Caki2 (cell line): Measurements from ENCODE around the gene FN3KRP. TPM values are rescaled to one million over a fixed set of nuclear protein-coding genes. Genes with fewer than 3 reads are reported as not detected.
"Not testable (repeated sequence)": the region's sequence is repeated elsewhere in the genome, so short reads cannot be mapped to it uniquely, and the experiment has no call there.

Experiments used
- DNase-seq: peaks from one replicate; pipeline ENCODE4 v3.0.0-alpha.2; 2015; ENCODE audit warnings: low read depth
- in situ Hi-C: cut with HindIII; loops from 2 replicates; pipeline ENCODE4 v1.10.0; 2016; ENCODE audit warnings: low sequenced_read_pairs, low pct_unique_long_range_greater_than_20kb, mixed read lengths
- total RNA-seq: library from RNA; depleted of rRNA; stranded (reverse); fragments of >200 nt; shearing (Covaris generic); gene quantifications from 2 replicates; pipeline ENCODE4 v1.2.3, GENCODE V29; 2014; ENCODE audit warnings: low replicate concordance; rRNA removed

The FN3KRP gene
- total RNA-seq, 1 experiment from 2014 or later = 106 TPM

DNA sequence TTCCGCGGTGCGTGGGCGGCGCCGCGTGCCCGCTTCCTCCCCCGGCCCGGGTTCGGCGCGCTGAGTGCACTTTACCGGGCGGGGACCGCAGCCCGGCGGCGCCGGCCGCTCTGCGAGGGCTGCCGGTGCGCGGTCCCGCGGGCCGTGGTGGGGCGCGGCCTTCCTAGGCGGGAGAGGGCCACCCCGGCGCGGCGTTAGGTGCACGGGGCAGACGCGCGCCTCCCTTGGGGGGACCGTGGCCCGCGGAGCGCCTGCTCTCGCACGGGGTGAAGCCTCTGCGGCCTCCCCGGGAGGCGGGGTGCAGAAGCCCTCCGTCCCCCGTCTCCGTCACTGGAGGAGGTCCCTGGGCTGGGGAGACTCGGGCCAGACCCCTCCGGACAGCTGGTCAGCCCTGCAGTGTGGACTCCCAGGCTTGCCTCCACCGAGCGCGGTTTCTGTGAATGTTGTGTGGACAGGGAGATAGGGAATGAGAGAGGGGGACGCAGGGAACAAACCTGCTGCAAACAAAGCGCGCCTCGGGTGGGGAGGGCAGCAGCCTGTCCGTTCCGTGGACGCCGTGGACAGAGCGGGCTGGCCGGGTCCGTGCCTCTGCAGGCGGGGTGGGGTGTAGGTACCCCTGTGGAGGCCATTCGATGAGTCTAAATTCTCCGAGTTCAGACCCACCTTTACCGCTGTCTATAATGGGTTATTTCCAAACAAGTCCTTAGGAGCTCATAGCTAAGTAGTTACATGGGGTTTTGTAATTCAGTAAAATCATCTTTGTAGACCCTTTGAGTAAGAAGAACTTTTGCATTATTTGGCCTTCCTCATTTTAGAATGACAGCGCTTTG is 36.1 kb downstream of the FN3KRP start:
- in situ Hi-C loops = no loop called here
- no peak for DNase-seq

- no peak for DNase-seq
- in situ Hi-C loops = no loop called here
Observed at GRCh38 chr17:82753201-82753464, 36.6 kb downstream of the FN3KRP start.

DNA sequence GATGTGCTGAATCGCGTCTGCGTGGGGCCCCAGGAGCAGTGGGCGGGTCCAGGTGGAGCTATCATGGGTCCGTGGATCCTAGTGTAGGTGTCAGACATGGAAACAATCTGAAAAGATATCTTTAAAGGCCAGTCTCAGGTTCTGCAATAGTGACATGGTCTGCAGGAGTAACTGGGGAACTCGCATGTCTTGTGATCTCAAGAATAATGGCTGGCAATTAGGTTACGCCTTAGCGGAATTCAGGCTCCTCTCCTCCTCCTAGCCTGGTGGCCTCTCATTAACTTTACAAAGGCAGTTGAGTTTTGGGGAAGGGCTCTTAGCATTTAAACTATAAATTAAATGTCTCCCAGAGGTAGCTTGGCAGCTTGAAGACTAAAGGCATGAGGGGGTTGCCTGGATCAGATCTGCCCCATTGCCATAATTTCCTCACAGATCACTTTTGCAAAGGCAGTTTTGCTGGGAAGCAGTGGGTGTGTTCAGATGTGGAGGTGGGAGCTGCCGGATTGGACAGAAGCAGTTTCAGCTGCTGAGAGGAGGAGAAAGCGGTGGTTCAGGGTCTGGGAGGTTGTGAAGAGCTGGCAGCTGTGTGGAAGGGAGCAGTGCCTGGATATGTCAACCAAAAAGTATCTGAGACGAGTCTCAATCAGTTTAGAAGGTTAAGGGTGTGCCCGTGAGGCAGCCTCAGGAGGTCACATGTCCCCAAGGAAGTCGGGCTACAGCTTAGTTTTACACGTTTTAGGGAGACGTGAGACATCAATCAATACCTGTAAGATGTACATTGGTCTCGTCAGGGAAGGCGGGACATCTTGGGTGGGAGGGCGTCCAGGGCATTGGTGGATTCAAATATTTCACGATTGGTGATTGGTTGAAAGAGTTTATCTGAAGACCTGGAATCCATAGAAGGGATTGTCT is 38.0 kb downstream of the FN3KRP start:
- in situ Hi-C loops = no loop called here
- DNase-seq = peak; percentile 78

DNA sequence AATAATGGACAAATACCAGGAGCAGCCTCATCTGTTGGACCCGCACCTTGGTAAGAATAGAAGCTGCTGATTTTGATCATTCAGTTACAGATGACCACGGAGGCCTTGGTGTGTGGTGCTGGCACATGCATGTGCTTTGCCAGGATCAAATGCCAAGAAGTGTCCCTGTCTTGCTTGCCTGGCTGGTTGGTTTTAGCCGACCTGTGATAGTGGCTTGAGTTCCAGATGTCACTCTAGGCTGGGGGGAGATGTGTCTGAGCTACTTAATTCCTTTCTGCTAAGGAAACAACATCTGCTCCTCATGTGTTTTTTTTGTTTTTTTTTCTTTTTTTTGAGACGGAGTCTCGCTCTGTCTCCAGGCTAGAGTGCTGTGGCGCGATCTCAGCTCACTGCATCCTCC is 39.7 kb downstream of the FN3KRP start:
- in situ Hi-C loops = no loop called here
- DNase-seq = no peak

- no peak for DNase-seq
- in situ Hi-C loops = no loop called here
Observed at GRCh38 chr17:82765371-82765770, 48.9 kb downstream of the FN3KRP start.

GRCh38 chr17:82767041-82767754 is 50.7 kb downstream of the FN3KRP start:
- DNase-seq = peak; percentile 15
- in situ Hi-C loops = no loop called here

- in situ Hi-C loops = no loop called here
- DNase-seq = no peak
Observed at GRCh38 chr17:82769041-82769440, 52.5 kb downstream of the FN3KRP start.

GRCh38 chr17:82772026-82772425 is 55.5 kb downstream of the FN3KRP start:
- DNase-seq = peak; percentile 44
- in situ Hi-C loops = no loop called here

DNA sequence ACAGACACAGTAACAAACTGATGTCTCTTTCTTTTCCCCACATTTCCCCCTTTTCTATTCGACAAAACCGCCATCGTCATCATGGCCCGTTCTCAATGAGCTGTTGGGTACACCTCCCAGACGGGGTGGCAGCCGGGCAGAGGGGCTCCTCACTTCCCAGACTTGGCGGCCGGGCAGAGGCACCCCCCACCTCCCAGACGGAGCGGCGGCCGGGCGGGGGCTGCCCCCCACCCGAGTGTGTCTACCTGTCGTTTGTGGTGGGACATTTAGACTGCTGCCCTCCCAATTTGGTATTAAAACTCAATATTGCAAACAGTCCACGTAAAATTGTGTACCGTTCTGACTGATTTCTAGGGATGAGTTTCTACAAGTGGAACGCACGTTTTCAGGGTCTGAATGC is 58.0 kb downstream of the FN3KRP start:
- in situ Hi-C loops, DNase-seq: not testable (repeated sequence)

DNA sequence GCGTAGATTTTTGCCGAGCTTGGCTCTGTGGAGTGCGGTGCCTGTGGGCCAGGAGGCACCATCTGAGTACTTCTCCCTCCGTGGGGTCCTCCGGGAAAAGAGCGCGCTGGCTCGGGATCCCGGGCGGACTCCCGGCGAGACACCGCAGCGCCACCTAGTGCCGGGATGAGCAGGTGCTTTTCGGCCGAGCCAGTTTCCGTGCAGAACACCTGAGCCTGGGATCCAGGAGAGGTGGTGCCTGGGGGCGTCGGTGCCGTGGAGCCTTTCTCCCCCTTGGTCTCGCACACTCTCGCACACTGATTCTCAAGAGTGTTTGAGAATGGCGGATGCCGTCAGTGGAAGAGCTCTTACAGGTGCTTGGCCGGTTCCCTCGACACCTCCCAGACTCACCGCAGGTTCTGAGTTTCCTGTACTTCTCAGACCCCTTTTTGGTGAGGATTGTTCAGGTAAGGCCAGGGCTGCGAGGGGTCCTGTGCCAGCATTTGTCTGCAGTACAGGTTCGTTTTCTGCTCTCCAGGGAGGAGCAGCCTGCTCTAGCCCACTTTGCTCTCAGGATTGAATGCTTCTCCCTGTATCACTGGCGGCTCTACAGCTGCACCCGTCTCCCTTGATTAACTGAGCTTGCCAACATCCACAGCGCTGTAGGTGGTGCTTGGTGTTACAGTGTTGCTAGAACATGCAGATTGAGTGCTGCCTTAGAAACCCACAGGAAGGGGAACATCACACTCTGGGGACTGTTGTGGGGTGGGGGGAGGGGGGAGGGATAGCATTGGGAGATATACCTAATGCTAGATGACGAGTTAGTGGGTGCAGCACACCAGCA is 58.7 kb downstream of the FN3KRP start:
- in situ Hi-C loops = no loop called here
- DNase-seq = peak; percentile 62

- DNase-seq = no peak
- in situ Hi-C loops = no loop called here
Observed at GRCh38 chr17:82776454-82776853, 59.9 kb downstream of the FN3KRP start.

Other genes with a start within 250 kb of the FN3KRP start
- 22.3 and 24.2 TPM in 2 replicates for gene FOXK2, start 197.0 kb upstream of the FN3KRP start, total RNA-seq
- 159 and 174 TPM in 2 replicates for gene WDR45B, start 68.3 kb upstream of the FN3KRP start, total RNA-seq
- 37.9 and 83.6 TPM in 2 replicates for gene RAB40B, start 18.0 kb upstream of the FN3KRP start, total RNA-seq
- 0.98 and 1.1 TPM in 2 replicates for gene FN3K, start 18.9 kb downstream of the FN3KRP start, total RNA-seq
- 88.5 and 138 TPM in 2 replicates for gene TBCD, start 35.4 kb downstream of the FN3KRP start, total RNA-seq
- not detected in 2 replicates for gene ZNF750, start 123.3 kb downstream of the FN3KRP start, total RNA-seq